Left colon (tissue), 2 donors: Measurements from ENCODE around the gene MTHFSD. TPM values are rescaled to one million over a fixed set of nuclear protein-coding genes. Genes with fewer than 3 reads are reported as not detected.

Source experiments
- ATAC-seq: fragments of 200-7000 bp; cut with Tn5 transposase; one replicate; pipeline ENCODE4 v1.9.1; 2020; ENCODE audit warnings: mild to moderate bottlenecking, moderate library complexity
- DNase-seq, 2 donors: peaks; one replicate each; pipeline ENCODE4 v3.0.0-alpha.2; 2020
- intact Hi-C, 2 donors: fragments of 100-400 bp; cut with DNase I in 1 of 2; cut with micrococcal nuclease in 1 of 2; formaldehyde crosslinking; loops; one replicate each; pipeline versions ENCODE4 v1.11.2 to v1.14.0; 2022; cut with DNase I, micrococcal nuclease
- total RNA-seq, 2 donors: library from RNA; stranded (reverse); fragmentation: NEBNext Ultra II Directional; extraction: Animal tissue kit (Norgen Biotek cat#: 25700); gene quantifications; one replicate each; pipeline ENCODE4 v1.2.1, GENCODE V29; 2021
- donor health status: DM: no; HTN: no; CAD: no.
- donor health status: DM: yes; HTN: yes; CAD: no.

Gene MTHFSD
- total RNA-seq, 2 donors from 2014 or later: 18.6 to 23.3 TPM

GRCh38 chr16:86573215-86573614 is 18.2 kb upstream of the MTHFSD start:
- no peak for DNase-seq
- intact Hi-C loops: loop anchor here (10.0 kb wide), 2 partner anchors 182 to 702 kb away; no protein-coding TSS in a partner anchor
- no peak for ATAC-seq

GRCh38 chr16:86572606-86573005 is 17.6 kb upstream of the MTHFSD start:
- intact Hi-C loops: loop anchor here (10.0 kb wide), 2 partner anchors 182 to 702 kb away; no protein-coding TSS in a partner anchor
- no peak for ATAC-seq
- DNase-seq: no peak

DNA sequence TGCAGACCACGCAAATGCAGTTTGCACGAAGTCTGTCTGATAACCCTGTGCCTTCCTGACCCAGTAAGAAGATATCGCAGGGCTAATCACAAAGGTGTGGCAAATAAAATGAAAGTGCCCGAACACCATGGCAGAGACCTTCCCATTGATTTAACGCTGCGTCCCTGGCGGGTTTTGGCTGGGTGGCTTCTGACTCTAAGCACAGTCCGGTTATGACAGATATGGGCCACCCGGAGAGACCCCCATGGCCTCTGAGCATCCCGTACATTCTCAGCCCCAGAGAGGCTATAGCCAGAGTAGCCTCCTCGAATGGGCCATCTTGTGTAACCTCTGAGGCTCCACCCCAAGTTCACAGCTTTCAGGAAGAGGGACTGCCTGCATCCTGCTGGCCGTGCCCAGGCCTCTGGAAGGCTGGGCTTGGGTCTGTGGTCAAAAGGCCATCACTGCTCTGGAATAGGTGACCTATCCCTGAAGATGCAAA is 17.0 kb upstream of the MTHFSD start:
- no peak for DNase-seq
- intact Hi-C loops: loop anchor here (10.0 kb wide), 2 partner anchors 183 to 703 kb away; no protein-coding TSS in a partner anchor
- no peak for ATAC-seq

DNA sequence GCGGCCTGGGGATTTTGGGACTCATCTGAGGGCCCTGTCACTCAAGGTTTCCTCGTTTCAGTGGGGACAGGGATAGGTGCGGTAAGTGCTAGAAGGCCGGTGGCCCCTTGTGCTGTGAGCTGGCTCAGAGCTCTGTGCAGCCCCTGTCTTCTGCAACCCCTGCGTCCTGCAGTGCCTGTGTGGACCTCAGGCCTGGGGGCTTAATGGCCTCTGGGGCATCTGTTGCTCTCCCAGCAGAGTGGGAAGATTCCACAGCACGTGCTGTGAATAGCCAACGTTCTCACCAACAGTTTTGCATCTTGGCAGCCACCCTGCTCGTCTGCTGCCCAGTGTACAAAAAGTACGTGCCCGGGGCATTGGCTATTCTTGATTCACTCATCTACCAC is 16.5 kb upstream of the MTHFSD start:
- DNase-seq (no peak), ATAC-seq (no peak)
- intact Hi-C loops: loop anchor here (10.0 kb wide), 2 partner anchors 183 to 703 kb away; no protein-coding TSS in a partner anchor

GRCh38 chr16:86570558-86571529 is 15.8 kb upstream of the MTHFSD start:
- no peak for DNase-seq
- intact Hi-C loops: loop anchor here (10.0 kb wide), 2 partner anchors 184 to 704 kb away; no protein-coding TSS in a partner anchor
- ATAC-seq: no peak

DNA sequence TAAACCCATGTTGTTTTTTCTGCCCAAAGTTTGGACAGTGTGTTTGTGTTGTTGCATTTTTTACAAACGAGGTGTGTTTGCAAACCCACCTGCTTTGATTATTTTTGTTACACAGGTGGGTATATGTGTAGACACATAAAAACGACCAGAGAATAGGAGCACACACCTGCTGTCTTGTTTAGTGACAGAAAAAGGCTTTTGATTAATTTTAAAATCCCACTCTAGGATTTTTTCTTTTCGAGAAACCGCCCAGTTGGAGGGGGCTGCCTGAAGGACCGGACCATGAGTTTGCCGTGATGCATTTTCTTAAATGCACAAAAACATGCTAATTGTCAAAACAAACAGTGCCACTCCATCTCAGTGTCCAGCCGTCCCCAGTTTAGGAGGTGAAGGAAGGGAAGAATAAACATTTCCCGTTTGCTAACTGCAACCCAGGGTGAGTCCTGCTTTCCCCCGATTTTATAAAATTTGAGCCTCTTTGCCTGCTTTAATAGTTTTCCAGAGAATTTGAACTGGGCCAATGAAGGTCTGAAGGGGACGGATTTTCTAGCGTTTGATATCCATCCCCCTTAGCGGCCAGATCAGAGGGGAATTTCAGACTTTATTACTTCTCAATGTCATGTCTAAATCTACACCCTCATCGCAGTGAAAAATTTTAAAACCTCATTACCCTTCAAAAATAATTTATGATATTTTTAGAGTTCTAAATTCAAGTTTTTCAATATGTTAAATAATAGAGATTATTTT is 14.8 kb upstream of the MTHFSD start:
- intact Hi-C loops: loop anchor here (10.0 kb wide), 2 partner anchors 185 to 705 kb away; no protein-coding TSS in a partner anchor
- no peak for ATAC-seq
- DNase-seq: no peak

- ATAC-seq: no peak
- intact Hi-C loops: no loop called here
- no peak for DNase-seq
These were observed 13.9 kb upstream of the MTHFSD start for GRCh38 chr16:86568677-86569623.

DNA sequence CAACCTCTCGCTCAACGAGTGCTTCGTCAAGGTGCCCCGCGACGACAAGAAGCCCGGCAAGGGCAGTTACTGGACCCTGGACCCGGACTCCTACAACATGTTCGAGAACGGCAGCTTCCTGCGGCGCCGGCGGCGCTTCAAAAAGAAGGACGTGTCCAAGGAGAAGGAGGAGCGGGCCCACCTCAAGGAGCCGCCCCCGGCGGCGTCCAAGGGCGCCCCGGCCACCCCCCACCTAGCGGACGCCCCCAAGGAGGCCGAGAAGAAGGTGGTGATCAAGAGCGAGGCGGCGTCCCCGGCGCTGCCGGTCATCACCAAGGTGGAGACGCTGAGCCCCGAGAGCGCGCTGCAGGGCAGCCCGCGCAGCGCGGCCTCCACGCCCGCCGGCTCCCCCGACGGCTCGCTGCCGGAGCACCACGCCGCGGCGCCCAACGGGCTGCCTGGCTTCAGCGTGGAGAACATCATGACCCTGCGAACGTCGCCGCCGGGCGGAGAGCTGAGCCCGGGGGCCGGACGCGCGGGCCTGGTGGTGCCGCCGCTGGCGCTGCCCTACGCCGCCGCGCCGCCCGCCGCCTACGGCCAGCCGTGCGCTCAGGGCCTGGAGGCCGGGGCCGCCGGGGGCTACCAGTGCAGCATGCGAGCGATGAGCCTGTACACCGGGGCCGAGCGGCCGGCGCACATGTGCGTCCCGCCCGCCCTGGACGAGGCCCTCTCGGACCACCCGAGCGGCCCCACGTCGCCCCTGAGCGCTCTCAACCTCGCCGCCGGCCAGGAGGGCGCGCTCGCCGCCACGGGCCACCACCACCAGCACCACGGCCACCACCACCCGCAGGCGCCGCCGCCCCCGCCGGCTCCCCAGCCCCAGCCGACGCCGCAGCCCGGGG is 12.9 kb upstream of the MTHFSD start:
- no peak for DNase-seq
- ATAC-seq: no peak
- intact Hi-C loops: no loop called here

DNA sequence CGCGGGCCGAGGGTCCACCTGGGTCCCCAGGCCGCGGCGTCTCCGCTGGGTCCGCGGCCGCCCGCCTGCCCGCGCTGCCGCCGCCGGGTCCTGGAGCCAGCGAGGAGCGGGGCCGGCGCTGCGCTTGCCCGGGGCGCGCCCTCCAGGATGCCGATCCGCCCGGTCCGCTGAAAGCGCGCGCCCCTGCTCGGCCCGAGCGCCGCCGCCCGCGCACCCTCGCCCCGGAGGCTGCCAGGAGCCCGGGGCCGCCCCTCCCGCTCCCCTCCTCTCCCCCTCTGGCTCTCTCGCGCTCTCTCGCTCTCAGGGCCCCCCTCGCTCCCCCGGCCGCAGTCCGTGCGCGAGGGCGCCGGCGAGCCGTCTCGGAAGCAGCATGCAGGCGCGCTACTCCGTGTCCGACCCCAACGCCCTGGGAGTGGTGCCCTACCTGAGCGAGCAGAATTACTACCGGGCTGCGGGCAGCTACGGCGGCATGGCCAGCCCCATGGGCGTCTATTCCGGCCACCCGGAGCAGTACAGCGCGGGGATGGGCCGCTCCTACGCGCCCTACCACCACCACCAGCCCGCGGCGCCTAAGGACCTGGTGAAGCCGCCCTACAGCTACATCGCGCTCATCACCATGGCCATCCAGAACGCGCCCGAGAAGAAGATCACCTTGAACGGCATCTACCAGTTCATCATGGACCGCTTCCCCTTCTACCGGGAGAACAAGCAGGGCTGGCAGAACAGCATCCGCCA is 12.1 kb upstream of the MTHFSD start:
- intact Hi-C loops: no loop called here
- ATAC-seq: no peak
- no peak for DNase-seq

DNA sequence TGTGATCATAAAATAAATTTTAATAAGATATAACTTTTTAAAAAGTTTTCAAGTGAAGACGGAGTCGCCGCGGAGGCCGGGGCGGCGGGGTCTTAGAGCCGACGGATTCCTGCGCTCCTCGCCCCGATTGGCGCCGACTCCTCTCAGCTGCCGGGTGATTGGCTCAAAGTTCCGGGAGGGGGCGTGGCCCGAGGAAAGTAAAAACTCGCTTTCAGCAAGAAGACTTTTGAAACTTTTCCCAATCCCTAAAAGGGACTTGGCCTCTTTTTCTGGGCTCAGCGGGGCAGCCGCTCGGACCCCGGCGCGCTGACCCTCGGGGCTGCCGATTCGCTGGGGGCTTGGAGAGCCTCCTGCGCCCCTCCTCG is 11.5 kb upstream of the MTHFSD start, which contains the start of gene FOXC2:
TSS of gene FOXC2 (plus strand) at position 229 of the 365 bp plus-strand sequence. CDS start 507 bp downstream, outside the sequence.
- DNase-seq: peak; percentile 50 to 63
- ATAC-seq: peak; percentile 39
- intact Hi-C loops: no loop called here

DNA sequence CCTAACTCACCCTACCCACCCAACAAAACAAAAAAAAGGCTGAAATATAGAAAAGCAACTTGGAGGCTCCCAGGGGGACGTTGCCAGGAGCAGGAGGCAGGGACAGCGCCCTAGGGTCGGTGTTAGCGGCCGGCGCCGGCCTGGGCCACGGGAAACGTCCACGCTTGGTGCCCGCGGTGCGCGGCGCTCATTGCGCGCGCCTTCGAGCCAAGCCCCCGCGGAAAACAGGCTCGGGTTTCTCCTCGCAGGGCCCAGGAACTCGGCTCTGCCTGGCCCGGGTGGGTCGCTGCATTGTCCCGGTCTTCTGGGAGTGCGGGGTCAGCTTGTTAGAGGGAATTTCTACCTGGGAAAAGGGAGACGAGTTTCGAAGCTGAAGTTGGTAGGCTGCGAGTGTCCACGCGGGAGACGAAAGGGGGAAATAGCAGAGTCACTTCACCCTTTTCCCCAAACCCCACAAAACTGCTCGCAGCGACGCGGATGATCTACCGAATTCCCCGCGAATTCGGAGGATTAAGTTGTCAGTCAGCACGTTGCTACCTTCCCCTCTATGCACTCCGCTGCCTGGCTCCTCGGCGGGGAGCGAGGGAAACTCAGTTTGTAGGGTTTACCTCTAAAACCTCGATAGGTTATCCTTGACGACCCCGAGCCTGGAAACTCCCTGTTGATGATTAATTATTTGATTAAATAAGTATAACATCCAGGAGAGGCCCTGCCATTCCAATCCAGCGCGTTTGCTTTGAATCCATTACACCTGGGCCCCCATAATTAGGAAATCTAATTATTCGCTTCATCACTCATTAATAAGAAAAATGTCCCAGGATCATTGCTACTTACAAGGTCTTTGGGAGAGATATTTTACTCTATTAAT is 10.8 kb upstream of the MTHFSD start:
- no peak for DNase-seq
- intact Hi-C loops: no loop called here

DNA sequence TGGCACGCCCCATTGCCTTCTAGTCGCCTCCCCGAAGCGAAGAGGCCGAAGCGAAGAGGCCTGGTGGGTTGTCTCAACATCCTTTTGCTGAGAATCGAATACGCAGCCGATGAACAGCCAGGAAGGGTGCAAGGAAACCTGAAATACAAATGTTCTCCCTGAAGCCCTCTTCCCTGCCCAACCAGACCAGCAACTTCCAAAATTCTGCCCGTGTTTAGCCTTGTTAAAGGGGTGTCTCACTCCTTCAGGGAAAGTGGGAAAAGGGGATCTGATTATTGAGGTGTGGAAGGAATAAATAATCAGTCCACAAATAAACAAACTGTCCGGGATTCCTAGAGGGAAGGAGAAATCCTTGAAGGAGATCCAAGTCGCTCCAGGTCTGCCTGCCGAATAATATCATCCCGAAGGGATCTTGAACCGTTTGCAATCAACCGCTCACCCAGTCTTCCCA is 10.2 kb upstream of the MTHFSD start:
- intact Hi-C loops: no loop called here
- no peak for ATAC-seq
- no peak for DNase-seq

More for the DNA sequence above, 10.8 kb upstream of the MTHFSD start:
- ATAC-seq: no peak

- DNase-seq (peak; percentile 75 to 90), ATAC-seq (peak; percentile 95)
- intact Hi-C loops: loop anchor here in 1 of 2 donors (5.0 kb wide), 2 partner anchors 499 to 719 kb away; no protein-coding TSS in a partner anchor
These were observed 8.7 kb upstream of the MTHFSD start for GRCh38 chr16:86563469-86564345.

GRCh38 chr16:86562356-86562755 is 7.3 kb upstream of the MTHFSD start:
- no peak for DNase-seq
- ATAC-seq: no peak
- intact Hi-C loops: loop anchor here in 1 of 2 donors (5.0 kb wide), 2 partner anchors 500 to 720 kb away; no protein-coding TSS in a partner anchor
